ENCODE results near the gene GLTPD2. TPM values are rescaled to one million over a fixed set of nuclear protein-coding genes. Genes with fewer than 3 reads are reported as not detected.
A peak's percentile ranks its signal among the peaks of the same experiment; 100 is the strongest.

GLTPD2 gene
- total RNA-seq, 1 experiment from 2014 or later: 15.6 TPM

- intact Hi-C loops (cut with micrococcal nuclease; ENCODE audit: unreplicated experiment): loop anchor here (1.0 kb wide), 1 partner anchor 10 kb away; the partner anchor contains the start of gene GLTPD2
- POLR2A ChIA-PET: interaction anchor here (0.7 to 1.3 kb wide), 2 partner anchors 18 to 42 kb away, joined by 3 read pairs; partner anchors contain the start of gene PSMB6
- TF ChIP-seq CTCF (IDR thresholded peaks at IDR 0.05; ENCODE audit: insufficient read depth in 1 of 2, low read depth in 1 of 2, low read length in 1 of 2, severe bottlenecking in 1 of 2, unreplicated experiment in 1 of 2): no peak
- peak overlapping the region; percentile 55 for H3K4me3 Mint-ChIP-seq (ENCODE audit: unreplicated experiment)
- Histone ChIP-seq H3K27me3 (replicated peaks; ENCODE audit: control insufficient read depth, insufficient read depth, low read length) (no peaks in the 10 kb centered on the region), H3K4me3 (ENCODE audit: low read depth, low read length) (no peak overlapping the region), H3K9me3 (no peaks in the 10 kb centered on the region), H3K36me3 (ENCODE audit: control insufficient read depth, insufficient read depth, low read length) (no peaks in the 10 kb centered on the region), H3K4me1 (peaks cover 31% of the 10 kb centered on the region)
- H3K27ac Mint-ChIP-seq (ENCODE audit: unreplicated experiment): peak overlapping the region; percentile 94
- H3K36me3 Mint-ChIP-seq (ENCODE audit: insufficient read depth, unreplicated experiment): peaks cover 5% of the 10 kb centered on the region
- peak; percentile 75 to 82 for DNase-seq
- no peaks in the 10 kb centered on the region for H3K9me3 Mint-ChIP-seq (ENCODE audit: unreplicated experiment)
- no peaks in the 10 kb centered on the region for H3K27me3 Mint-ChIP-seq (ENCODE audit: insufficient read depth, unreplicated experiment)
- BruUV-seq (replicated peaks): TSS peak; percentile 97
- H3K4me1 Mint-ChIP-seq (ENCODE audit: low read depth, unreplicated experiment): peaks cover 14% of the 10 kb centered on the region
- CTCF ChIA-PET: interaction anchor here (3.1 kb wide), 1 partner anchor 12 kb away, joined by 29 read pairs; the partner anchor contains the start of gene GLTPD2
These were observed 10.6 kb upstream of the GLTPD2 start for GRCh38 chr17:4777969-4778760.

- Histone ChIP-seq H3K9me3 (no peaks in the 10 kb centered on the region), H3K36me3 (ENCODE audit: control insufficient read depth, insufficient read depth, low read length) (no peaks in the 10 kb centered on the region), H3K4me1 (peaks cover 31% of the 10 kb centered on the region), H3K4me3 (ENCODE audit: low read depth, low read length) (no peak overlapping the region), H3K27me3 (replicated peaks; ENCODE audit: control insufficient read depth, insufficient read depth, low read length) (no peaks in the 10 kb centered on the region)
- Mint-ChIP-seq H3K4me1 (ENCODE audit: low read depth, unreplicated experiment) (peaks cover 6% of the 10 kb centered on the region), H3K36me3 (ENCODE audit: insufficient read depth, unreplicated experiment) (peaks cover 5% of the 10 kb centered on the region), H3K4me3 (ENCODE audit: unreplicated experiment) (no peak overlapping the region), H3K27me3 (ENCODE audit: insufficient read depth, unreplicated experiment) (no peaks in the 10 kb centered on the region), H3K9me3 (ENCODE audit: unreplicated experiment) (no peaks in the 10 kb centered on the region), H3K27ac (ENCODE audit: unreplicated experiment) (peak overlapping the region; percentile 32)
- DNase-seq: peak in 1 of 2 experiments; percentile 61
- BruUV-seq (replicated peaks): no TSS peak
- CTCF ChIA-PET: interaction anchor here (3.1 kb wide), 1 partner anchor 9 kb away, joined by 29 read pairs; the partner anchor contains the start of gene GLTPD2
- POLR2A ChIA-PET: interaction anchor here (0.6 kb wide), 2 partner anchors 16 to 45 kb away, joined by 3 to 10 read pairs; partner anchors contain the start of gene PSMB6
- no peak for TF ChIP-seq CTCF (IDR thresholded peaks at IDR 0.05; ENCODE audit: insufficient read depth in 1 of 2, low read depth in 1 of 2, low read length in 1 of 2, severe bottlenecking in 1 of 2, unreplicated experiment in 1 of 2)
- intact Hi-C loops (cut with micrococcal nuclease; ENCODE audit: unreplicated experiment): no loop called here
These were observed 8.3 kb upstream of the GLTPD2 start for GRCh38 chr17:4780325-4780955.

GRCh38 chr17:4782652-4783051, 6.1 kb upstream of the GLTPD2 start:
- Histone ChIP-seq H3K9me3 (no peaks in the 10 kb centered on the region), H3K4me1 (peaks cover 31% of the 10 kb centered on the region), H3K27me3 (replicated peaks; ENCODE audit: control insufficient read depth, insufficient read depth, low read length) (no peaks in the 10 kb centered on the region), H3K4me3 (ENCODE audit: low read depth, low read length) (no peak overlapping the region), H3K36me3 (ENCODE audit: control insufficient read depth, insufficient read depth, low read length) (no peaks in the 10 kb centered on the region)
- peaks cover 5% of the 10 kb centered on the region for H3K36me3 Mint-ChIP-seq (ENCODE audit: insufficient read depth, unreplicated experiment)
- POLR2A ChIA-PET: no interaction called here
- no peak for DNase-seq
- CTCF ChIA-PET: interaction anchor here (0.9 kb wide), 1 partner anchor 73 kb away, joined by 3 read pairs; the partner anchor contains the start of gene ARRB2
- no peak for TF ChIP-seq CTCF (IDR thresholded peaks at IDR 0.05; ENCODE audit: insufficient read depth in 1 of 2, low read depth in 1 of 2, low read length in 1 of 2, severe bottlenecking in 1 of 2, unreplicated experiment in 1 of 2)
- H3K9me3 Mint-ChIP-seq (ENCODE audit: unreplicated experiment): no peaks in the 10 kb centered on the region
- H3K27me3 Mint-ChIP-seq (ENCODE audit: insufficient read depth, unreplicated experiment): no peaks in the 10 kb centered on the region
- H3K4me3 Mint-ChIP-seq (ENCODE audit: unreplicated experiment): no peak overlapping the region
- no peak overlapping the region for H3K27ac Mint-ChIP-seq (ENCODE audit: unreplicated experiment)
- intact Hi-C loops (cut with micrococcal nuclease; ENCODE audit: unreplicated experiment): no loop called here
- H3K4me1 Mint-ChIP-seq (ENCODE audit: low read depth, unreplicated experiment): peaks cover 6% of the 10 kb centered on the region
- no TSS peak for BruUV-seq (replicated peaks)
